Activated effector memory CD4-positive, alpha-beta T cell treated with Interleukin-2 at 50 U/mL for 16 hours (primary cell): ENCODE data around the gene ARMC9.
"Not testable (repeated sequence)": the region's sequence is repeated elsewhere in the genome, so short reads cannot be mapped to it uniquely, and the experiment has no call there.

Source experiments
- DNase-seq: peaks from one replicate; pipeline ENCODE4 v3.0.0-alpha.2; 2020

The ARMC9 gene

DNA sequence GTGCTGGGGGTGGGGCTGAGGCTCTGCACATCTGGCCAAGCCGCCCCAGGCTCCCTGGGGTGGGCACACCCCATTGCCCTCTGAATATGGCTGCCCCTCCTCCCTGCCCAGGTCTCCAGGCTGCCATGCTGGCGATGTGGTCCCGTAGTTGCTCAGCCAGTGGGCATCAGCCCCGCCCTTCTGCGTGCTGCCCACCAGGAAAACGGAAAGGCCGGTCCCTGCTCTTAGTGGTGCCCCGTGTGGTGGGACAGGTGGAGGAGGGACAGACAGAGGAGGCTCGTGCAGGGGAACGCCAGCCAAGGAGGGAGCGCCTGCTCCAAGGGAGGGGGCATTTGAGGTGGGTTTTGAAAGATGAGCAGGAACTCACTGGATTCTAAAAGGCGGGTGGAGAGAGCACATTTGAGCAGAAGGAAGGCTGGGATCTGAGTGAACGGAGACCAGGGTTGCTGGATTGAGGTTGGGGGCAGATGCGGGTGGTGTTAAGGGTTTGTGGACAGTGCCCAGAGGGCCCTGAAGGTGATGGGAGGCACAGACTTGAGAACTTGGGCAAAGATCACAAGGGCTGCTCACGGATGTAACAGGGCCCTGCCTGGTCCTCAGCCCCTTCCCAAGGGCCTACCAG is 190.4 kb downstream of the ARMC9 start:
- no peak for DNase-seq

DNA sequence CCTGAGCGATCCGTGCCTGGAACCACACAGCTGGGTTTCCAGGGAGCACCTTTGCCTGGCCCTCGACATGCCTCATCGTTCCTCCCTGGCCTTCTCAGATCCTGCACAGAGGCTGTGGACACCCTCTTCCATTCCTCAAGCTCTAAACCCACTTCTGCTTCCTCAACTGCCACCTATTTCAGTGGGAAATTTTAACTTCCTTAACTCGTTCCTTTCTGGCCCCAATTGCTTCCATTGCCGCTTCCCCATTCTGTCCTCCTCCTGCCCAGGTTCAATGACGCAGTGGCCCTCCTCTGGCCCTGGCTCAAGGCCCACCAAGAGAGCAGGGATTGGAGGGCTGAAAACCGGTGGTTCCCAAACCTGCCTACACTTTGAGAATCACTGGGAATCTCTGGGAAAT is 192.2 kb downstream of the ARMC9 start:
- no peak for DNase-seq

DNA sequence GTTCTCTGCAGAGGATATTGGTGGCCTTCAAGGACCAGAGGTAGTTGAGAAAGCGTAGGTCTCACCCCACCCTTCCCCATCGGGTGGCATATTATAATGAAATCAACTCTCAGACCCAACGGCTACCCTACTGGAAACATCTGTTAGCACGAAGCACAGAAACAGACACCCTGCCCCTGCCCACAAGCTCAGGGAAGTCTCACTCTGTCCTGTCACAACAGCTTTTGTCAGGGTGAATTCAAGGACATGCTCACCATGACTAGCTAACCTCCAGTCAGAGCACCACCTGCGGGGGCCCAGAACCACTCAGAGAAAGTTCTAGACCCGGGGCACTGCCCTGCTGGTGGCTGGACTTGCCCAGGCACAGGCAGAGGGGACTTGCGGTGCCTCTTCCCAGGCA is 193.6 kb downstream of the ARMC9 start:
- DNase-seq, result no peak

DNA sequence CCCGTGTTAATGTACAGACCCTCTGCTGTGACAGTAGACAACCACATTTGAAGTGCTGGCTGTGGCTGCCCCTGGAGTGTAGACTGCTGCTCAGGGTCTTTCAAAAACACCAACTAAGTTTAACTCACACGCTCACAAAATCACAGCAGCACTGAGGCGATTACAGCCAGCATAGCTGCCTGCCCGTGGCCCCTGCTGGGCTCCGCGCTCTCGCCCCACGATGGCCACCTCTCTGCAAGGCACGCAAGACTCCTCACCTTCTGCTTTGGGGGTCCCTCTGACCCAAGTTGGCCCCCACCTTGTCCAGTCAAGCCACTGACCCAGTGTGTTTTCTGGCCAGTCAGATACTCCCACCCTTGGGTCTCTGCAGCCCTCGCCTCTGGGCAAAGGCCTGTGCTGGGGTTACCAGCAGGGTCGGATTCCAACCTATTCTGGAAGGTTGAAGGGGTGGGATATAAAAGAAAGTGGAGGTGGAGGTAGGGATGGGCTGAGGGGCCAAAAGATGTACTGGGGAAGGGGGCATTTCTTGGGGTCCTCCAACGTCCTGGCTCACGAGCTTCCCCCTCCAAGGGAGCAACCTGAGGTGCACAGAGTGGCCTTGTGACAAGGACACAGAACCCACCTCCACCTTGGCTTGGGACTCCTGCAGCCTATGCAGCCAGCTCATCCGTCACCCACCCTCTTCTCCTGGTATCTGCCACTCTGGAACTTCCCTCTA is 194.2 kb downstream of the ARMC9 start:
- no peak for DNase-seq

DNA sequence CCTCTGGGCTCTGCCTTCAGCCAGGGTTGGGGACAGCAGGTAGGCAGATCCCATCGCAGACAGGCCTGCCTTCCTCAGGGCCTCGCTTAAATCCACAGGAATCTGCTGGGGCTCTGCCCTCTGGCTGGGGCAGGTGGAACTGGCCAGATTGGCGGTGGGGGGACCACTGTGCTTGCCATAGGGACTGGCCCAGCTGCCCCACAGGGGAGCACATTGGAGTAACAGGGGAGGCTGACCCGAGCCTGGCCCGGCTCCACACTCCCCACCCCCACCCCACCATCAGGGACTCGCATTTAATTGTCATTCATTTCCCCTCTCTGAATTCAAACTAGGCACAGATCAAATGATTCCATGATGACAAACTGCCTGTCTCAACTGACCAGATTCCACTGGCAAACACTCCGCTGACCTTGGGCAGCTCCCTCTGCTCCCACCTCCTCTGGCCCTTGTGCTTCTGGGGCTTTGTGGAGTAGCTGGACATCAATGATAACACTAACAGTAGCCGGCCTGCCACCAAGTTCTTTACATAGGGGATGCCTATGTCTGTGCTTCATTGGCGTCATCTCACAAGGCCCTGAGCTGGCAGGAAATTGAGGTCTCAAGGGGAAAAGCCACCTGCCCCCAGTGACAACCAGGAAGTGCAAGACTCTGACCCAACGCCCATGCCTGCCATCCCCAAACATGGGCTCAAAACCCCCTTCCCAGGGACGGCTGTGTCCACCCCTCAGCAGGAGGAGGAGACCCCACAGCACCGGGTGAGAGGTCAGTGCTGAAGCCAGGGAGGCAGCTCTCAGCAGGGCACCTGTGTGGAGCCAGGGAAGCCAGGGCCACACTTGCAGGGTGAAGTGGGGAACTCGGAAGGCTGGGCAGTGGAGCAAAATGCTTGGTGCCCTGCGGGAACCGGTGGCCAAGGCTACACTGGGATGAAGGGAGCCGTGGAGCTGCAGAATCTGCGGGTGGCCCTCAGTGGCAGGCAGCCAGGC is 195.0 kb downstream of the ARMC9 start:
- DNase-seq, result no peak

DNA sequence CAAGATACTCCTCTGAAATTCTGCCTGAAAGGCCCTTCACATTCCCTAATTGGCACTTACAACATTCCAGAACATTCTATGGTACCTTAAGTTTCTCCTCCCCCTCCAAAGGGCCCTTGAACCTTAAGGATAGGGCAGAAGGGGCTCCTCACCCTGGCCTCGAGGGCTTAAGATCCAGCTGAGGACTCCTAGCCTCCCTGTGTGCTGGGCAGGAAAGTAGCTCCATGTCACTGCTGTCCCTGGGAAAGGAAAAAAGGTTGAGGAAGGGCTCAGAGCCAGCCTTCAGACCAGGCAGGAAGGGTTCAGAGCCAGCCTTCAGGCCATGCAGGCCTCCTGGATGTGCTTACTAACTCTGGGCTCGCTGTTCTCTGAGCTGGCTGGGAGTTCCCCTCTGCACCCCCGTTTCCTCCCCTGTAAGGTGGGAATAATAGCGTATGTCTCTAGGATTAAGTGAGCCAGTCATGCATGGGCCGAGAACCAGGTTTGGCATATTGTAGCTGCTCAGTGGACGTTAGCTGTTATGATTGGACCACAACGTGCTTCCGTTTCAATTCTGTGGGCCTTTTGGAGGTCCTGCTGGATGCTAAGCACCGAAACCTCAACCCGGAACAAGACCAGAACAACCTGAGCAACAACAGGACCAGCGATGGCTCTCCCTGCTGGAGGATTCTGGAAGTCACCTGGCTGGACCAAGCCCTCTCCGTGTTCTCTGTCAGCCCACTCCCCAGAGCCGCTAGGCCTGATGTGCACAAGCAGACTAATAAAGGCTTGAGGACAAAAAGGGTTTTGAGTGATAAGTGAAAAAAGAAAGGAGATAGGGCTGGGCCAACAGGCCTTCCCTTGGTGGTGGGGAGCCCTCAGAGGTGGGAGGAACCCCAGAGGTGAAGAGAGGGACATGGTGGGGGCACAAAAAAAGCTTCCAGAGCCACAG is 196.0 kb downstream of the ARMC9 start:
- no peak for DNase-seq

DNA sequence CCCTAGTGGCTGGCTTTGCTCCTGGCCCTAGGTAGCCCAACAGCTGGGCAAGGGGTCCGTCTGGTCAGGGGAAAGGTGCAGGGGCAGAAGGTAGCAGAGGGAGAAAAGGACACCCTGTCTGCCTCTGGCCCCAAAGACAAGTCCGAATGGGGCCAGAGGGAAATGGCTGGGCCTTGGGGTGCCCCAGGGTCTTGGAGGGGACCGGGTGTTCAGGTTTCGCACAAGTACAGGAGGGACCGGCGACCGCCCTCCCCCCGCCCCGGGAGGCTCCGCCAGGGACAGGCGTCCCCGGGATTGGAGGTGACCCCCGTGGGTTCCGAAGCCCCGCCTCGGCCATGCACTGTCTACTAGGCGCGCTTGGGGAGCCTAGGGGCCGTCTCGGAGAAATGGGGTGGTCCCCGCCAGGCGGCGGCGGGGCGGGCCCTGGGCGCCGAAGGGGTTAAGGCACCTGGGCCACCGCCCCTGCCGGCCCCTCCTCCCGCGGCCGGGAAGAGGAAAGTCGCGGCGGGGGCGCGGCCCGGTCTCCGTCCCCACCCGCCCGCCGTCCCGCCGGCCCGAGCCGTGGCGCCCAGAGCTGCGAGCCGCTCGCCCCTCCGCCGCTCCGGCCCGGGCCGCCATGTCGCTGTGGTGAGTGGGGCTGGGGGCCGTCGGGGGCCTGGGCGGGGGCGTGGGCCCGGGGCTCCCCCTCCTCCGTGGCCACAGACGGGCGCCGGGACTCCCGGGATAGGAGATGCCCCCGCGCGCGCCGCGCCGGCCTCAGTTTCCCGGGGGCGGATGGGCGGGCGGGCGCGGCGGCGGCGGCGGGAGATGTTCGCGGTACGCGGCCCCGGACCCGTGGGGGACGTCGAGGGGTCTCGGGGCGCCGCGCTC is 197.0 kb downstream of the ARMC9 start, which contains the start of gene B3GNT7:
B3GNT7 (plus strand) TSS at position 523 of the 870 bp plus-strand sequence; CDS start at position 617, 94 bp downstream.
- no peak for DNase-seq

DNA sequence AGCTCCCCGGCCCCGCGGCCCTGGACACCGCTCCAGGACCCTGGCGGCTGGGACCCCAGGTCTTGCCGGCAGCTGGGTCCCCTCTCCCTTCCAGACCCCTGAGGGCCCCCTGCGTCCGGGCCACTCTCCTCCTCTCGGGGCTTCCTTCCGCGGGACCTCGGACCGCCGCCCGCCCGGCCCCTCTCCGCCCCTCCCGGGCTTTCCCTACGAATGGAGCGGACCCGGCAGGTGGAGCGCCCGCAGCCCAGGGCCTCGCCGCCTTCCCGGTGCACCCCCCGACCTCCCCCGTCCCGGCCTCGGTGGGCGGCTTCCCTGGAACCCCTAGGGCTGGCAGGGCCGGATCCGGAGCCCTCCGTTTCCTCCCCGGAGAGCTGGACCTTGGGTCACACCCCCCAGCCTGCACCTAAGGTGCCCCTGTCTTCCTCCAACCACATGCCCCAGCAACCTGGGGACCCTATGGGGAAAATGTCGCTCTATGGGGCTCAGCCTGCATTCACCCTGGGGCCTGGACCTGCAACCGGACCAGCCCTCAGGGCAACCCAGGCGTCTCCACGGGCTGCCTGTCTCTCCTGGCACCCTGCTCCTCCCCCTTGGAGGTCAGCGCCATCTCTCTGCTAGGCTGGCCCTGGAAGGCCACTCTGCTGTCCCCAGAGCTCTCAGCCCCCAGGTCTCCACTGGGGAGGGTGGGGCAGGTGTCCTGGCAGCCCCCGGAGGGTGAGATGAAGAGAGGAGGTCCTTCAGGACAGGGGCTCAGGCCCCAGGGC is 197.8 kb downstream of the ARMC9 start:
- DNase-seq, result no peak

DNA sequence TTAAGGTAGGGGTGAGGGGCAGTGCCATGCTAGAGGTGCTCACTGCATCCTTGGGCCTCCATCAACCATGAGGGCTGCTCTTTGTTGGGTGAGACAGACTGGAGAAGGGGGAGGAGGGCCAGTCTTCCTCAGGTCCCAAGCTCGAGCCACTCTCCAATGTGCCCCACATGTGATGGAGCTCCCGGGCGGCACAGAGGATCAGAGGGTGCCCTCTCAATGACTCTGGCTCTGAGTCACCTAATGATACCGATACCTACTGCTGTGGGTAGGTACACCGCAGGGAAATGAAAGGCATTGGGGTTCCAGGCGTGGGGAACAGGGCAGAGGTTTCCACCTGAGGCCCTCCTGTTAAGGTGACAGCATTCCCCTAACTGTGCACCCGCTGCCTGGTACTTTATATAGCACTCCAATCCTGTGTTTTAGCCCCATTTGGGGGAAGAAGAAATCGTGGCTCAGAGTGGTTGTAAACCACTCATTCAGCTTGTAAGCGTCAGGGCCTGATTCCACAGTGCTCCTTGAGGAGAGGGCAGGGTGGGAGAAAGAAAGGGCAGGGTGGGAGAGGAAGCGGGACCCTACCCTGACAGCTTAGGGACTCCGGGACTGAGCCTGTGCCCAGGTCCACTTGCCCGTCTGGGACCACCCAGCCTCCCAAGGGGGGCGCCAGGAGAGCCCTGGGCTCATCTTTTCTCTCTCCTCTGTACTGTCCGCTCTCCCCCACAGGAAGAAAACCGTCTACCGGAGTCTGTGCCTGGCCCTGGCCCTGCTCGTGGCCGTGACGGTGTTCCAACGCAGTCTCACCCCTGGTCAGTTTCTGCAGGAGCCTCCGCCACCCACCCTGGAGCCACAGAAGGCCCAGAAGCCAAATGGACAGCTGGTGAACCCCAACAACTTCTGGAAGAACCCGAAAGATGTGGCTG is 198.8 kb downstream of the ARMC9 start:
- no peak for DNase-seq

DNA sequence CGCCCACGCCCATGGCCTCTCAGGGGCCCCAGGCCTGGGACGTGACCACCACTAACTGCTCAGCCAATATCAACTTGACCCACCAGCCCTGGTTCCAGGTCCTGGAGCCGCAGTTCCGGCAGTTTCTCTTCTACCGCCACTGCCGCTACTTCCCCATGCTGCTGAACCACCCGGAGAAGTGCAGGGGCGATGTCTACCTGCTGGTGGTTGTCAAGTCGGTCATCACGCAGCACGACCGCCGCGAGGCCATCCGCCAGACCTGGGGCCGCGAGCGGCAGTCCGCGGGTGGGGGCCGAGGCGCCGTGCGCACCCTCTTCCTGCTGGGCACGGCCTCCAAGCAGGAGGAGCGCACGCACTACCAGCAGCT is 199.5 kb downstream of the ARMC9 start:
- no peak for DNase-seq

DNA sequence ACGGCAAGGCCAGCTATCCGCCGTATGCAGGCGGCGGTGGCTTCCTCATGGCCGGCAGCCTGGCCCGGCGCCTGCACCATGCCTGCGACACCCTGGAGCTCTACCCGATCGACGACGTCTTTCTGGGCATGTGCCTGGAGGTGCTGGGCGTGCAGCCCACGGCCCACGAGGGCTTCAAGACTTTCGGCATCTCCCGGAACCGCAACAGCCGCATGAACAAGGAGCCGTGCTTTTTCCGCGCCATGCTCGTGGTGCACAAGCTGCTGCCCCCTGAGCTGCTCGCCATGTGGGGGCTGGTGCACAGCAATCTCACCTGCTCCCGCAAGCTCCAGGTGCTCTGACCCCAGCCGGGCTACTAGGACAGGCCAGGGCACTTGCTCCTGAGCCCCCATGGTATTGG is 200.2 kb downstream of the ARMC9 start:
- no peak for DNase-seq

DNA sequence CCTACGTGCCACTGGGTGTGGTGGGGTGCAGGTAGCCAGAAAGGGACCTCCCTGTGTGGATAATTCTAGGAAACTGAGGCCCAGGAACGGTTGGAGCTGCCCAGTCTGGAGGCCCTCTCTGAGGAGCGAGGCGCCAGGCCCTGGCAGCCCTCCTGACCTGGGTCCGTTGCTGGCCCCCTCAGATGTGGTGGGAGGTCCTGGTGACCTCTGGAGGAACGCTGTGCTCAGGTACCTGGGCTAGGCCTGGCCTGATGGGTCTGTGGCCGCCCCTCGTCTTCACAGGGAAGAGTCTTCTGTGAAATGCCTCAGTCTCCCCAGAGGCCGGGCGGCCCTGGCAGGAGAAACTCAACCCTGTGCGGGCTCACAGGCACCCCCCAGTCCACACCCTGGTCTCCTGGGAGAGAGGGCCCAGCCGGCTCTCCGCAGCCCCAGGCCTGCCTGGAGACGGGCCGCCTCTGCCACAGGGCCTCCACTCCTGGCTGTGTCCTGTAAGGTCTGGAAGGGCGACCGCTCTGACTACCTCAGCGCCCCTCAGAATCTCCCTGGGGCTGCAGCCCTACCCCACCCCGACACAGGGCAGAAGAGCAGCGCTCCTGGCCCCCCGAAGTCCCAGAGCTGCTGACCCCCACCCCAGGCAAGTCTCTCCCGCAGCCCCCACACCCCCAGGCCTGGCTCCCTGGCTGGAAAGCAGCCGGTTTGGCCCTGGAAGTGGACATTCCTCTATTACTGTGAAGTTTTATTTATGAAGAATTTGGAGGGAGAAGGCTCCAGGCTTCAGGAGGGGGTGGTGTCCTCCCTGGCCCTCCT is 200.8 kb downstream of the ARMC9 start:
- no peak for DNase-seq

DNA sequence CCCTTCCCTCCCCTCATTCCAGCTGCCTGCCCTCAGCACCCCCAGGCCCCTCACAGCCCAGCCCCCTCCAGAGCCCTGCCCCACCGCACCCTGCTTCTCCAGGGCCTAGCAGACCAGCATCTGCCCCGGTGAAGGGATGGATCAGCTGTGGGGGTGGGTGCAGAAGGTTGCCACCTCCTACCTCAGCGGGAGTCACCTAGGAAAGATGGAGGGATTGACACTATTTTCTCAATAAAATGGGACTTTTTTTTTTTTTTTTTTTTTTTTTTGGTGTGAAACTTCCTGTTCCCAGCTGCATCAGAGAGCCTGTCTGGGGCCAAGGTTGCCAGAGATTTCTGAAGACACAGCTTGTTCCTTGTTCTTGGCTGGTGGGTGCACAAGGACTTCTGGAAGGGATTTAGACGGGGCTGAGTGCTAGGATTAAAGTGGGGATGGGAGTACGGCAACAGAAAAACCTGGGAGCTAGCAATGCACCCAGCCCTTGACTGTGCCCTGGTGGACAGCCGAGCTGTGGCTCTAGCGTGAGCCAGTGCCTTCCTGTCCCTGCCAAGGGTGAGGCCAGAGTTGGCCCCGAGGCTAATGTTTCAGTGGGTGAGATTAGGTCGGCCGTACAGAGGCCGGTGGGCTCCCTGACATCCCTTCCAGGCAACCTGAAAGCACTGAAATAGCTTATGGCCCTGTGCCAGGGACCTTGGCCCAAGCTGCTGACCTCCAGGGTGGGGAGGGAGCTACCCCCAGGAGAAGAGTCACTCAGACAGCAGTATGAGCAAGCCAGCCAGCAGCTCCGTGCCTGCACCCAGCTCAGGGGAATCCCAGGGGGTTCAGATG is 201.6 kb downstream of the ARMC9 start:
- no peak for DNase-seq

DNA sequence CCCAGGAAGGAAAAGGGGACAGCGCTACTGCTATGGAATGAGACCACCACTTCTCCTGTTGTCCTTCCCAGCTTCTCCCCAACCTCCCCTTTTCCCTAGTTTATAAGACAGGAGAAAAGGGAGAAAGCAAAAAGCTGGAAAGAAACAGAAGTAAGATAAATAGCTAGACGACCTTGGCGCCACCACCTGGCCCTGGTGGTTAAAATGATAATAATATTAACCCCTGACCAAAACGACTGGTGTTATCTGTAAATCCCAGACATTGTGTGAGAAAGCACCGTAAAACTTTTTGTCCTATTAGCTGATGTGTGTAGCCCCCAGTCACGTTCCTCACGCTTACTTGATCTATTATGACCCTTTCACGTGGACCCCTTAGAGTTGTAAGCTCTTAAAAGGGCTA is 202.2 kb downstream of the ARMC9 start:
- DNase-seq, result not testable (repeated sequence)

DNA sequence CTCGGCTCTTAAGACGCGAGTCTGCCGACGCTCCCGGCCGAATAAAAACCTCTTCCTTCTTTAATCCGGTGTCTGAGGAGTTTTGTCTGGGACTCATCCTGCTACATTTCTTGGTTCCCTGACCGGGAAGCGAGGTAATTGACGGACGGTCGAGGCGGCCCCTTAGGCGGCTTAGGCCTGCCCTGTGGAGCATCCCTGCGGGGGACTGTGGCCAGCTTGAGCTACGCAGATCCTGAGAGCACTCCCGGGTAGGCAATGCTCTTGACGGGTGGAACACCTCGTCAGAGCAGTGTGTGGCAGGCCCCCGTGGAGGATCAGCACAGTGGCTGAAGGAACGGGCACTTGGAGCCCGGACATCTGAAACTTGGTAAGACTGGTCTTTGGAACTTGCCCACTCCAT is 202.7 kb downstream of the ARMC9 start:
- DNase-seq, result not testable (repeated sequence)

DNA sequence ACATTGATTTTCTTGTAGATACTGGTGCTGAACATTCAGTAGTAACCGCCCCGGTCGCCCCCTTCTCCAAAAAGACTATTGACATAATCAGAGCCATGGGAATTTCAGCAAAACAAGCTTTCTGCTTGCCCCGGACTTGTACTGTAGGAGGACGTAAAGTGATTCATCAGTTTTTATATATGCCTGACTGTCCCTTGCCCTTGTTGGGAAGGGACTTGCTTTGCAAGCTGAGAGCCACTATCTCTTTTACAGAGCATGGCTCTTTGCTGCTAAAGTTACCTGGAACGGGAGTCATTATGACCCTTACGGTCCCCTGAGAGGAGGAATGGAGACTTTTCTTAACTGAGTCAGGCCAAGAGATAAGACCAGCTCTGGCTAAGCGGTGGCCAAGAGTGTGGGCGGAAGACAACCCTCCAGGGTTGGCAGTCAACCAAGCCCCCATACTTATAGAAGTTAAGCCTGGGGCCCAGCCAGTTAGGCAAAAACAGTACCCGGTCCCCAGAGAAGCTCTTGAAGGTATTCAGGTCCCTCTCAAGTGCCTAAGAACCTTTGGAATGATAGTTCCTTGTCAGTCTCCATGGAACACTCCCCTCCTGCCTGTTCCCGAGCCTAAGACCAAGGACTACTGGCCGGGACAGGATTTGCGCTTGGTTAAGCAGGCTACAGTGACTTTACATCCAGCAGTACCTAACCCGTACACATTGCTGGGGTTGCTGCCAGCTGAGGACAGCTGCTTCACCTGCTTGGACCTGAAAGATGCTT is 205.2 kb downstream of the ARMC9 start:
- DNase-seq, result not testable (repeated sequence)

DNA sequence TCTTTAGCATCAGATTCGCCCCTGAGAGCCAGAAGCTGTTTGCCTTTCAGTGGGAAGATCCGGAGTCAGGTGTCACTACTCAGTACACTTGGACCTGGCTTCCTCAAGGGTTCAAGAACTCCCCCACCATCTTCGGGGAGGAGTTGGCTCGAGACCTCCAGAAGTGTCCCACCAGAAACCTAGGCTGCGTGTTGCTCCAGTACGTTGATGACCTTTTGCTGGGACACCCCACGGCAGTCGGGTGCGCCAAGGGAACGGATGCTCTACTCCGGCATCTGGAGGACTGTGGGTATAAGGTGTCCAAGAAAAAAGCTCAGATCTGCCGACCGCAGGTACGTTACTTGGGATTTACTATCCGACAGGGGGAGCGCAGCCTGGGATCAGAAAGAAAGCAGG is 205.8 kb downstream of the ARMC9 start:
- not testable (repeated sequence) for DNase-seq
